ELR (cell line): ENCODE measurements around the gene PTPRK.

Experiments used
- DNase-seq: peaks from one replicate; pipeline ENCODE4 v3.0.0-alpha.2; 2015; ENCODE audit warnings: low read depth

The PTPRK gene

DNA sequence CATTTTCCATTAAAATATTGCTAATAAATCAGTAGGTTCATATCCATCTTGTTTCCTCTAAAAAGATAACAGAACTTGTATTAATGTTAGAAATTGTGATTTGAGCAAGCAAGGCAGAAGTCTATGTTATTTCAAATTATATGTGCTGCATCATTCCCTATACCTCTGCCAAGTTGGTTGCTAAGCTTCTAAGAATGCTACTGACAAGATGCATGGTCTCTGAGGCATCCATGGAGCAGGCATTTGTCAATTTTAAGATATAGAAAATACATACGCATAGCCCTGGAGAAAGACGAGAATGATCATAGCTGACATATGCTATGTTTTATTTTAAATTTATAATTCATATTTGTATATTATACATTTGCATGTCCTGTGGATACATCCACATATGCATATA lies 451.2 kb downstream of the PTPRK start:
- peak; percentile 75 for DNase-seq

DNA sequence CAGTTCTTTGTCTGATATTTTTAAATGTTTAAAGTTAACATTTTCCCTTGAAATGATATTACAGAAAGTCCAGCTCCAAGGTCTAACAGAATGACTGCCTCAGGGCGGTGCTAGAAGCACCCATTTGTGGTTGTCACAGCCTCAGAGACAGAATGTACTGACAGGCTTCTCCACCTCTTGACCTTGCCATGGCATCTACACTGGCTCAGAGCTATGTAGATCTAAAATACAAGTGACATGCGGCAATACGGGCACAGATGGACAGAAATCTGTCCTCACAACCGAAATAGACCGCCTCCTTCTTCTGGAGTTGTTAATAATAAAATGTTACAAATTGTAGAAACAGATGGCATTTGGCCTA lies 452.3 kb downstream of the PTPRK start:
- DNase-seq = no peak

DNA sequence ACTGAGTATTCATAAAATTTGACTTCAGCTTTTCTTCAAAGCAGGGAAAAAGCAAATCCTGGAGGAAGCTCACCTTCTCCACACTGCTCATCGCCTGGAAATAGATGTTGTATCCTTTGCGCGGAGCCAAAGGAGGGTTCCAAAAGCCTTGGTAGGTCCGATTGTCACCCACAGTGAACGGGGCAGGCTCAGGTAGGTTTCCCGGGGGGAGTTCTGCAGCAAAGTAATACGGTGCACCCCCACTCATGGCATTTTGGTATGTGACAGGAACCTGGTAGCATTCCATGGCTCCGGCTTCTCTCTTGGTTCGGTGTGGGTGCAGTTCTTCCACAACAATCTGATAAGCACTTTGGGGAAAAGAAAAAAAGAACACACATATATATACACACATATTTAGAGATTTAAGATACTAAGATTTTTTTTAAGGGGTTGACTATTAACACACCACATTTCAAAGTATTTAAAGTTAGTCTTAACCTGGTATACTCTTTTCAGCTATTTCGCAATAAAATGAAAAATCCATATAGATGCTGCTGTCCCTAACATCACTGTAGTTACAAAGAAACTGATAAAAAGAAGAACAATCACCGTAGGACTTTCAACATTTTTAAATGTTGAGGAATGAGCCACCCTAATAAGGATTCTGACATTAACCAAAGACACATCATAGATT lies 452.8 kb downstream of the PTPRK start:
- no peak for DNase-seq

DNA sequence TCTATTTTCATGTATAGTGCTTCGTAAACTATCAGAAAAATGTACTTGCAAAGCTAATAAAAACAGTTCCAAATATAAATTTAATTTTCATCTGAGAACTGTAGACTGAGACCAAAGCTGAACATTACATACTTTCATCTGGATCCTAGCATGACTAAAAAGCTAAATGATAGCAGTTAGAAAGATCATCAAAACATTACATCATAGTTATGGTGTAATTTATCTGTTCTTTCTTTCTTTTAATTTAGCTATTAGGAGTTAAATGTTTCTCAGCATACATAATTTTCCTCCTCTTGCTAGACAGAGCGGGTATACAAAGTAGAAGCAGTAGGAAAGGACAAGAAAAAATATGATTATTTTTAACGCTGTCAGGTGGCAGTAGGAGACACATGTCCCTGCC lies 455.3 kb downstream of the PTPRK start:
- no peak for DNase-seq

GRCh38 chr6:128064540-128064895 lies 455.9 kb downstream of the PTPRK start:
- DNase-seq = peak; percentile 2

GRCh38 chr6:128063850-128064539 lies 456.4 kb downstream of the PTPRK start:
- DNase-seq = no peak

- no peak for DNase-seq
Measured at GRCh38 chr6:128062882-128063603, 457.4 kb downstream of the PTPRK start.

DNA sequence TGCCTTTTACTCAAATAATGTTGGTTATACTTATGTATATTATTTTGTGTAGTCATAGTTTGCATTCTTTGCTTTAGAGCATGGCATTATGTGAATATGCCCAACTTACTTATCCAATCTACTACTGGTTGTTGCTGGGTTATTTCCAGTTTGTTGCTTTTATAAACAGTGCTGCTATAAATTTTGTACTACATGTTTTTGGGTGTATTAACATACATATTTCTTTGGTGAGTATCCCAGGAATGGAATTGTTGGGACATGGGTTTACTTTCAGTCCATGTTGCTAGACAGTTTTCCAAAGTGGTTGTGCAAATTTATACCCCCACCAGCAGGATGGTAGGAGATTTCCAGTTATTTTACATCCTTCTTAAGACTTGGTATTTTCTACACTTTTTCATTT lies 462.5 kb downstream of the PTPRK start:
- DNase-seq = peak; percentile 32

GRCh38 chr6:128057541-128057940 lies 462.9 kb downstream of the PTPRK start:
- peak; percentile 69 for DNase-seq

DNA sequence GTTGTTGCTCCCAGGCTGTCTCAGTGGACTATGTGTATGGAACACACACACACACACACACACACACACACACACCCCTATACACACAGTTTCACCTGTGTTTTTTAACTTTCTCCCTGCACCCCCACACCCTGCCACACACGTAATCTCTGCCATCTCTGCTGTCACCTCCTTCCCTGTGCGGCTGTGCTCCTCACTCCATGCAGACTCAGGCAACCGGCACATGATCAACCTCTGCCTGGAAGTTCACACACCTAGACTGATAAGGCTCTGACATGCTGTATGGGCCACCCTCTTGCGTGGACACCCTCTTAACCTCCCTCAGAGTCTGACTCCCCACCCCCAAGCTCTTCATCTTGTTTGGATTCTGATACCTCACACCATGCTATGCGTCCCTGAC lies 467.3 kb downstream of the PTPRK start:
- DNase-seq = no peak

GRCh38 chr6:128047989-128048388 lies 472.4 kb downstream of the PTPRK start:
- no peak for DNase-seq

- no peak for DNase-seq
Measured at GRCh38 chr6:128046033-128046432, 474.4 kb downstream of the PTPRK start.

DNA sequence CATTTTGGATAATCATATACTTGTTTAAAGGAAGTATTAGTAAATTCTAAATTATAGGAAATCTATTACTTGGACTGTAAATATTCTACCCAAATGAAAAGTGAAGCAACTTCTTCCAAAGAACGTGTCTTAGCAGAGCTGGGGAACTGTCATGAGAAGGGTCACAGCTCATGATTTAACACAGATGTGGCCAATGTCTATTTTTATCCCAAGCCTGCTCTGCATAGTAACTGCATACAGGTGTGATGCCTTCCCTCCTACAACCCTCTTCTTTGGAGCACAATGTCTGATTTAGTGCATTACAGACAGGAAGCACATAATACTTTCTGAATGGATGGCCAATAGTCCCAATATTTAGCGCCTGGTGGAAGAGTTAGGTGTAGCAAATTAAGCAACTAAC lies 480.9 kb downstream of the PTPRK start:
- no peak for DNase-seq

DNA sequence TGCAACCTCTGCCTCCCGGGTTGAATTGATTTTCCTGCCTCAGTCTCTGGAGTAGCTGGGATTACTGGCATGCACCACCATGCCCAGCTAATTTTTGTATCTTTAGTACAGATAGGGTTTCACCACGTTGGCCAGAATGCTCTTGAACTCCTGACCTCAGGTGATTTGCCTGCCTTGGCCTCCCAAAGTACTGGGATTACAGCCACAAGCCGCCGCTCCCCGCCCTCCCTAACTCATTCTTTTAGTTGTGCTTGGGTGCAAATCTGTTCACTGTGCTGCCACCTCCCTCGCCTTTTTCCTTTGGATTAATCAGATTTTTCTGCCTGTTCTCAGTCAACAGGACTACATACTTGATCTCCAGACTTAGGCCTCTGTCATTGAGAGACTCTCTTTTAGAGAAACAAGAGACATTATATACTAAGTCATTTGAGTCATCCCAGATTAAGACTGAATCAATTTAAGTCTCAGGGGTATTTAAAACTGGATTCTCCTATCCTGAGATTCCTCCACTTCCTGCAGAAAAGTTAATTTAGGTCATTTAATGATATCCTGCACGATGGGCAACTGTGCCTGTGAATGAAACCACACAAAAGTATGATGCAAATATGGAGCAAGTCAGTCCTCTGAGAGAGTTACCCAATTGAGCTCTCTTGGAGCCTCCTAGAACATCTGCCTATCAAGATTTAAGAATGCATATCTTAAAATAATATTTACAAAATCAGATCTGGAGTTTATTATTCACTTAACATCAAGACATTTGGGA lies 483.4 kb downstream of the PTPRK start:
- DNase-seq = no peak

GRCh38 chr6:128033156-128033555 lies 487.2 kb downstream of the PTPRK start:
- DNase-seq = no peak

DNA sequence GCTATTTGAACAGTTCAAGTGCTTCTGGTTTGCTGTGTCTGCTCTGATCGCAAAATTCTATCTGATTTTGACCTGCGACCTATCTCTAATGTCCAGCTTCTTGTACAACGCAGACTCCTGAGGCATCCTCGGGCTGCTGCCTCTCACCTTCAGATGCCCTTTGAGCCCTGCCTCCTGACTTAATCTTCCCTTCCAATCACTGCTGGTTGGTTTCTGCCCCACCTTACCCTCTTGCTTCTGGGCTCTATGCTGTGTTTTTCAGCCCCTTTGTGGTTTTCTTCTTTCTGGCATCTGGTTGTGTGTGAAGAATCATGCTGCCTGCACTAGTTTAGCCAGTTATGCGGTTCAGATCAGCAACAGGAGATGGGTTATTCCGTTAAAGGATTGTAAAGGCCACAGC lies 488.4 kb downstream of the PTPRK start:
- DNase-seq = no peak

GRCh38 chr6:128029826-128030225 lies 490.6 kb downstream of the PTPRK start:
- no peak for DNase-seq

- no peak for DNase-seq
Measured at GRCh38 chr6:128028183-128028582, 492.2 kb downstream of the PTPRK start.

DNA sequence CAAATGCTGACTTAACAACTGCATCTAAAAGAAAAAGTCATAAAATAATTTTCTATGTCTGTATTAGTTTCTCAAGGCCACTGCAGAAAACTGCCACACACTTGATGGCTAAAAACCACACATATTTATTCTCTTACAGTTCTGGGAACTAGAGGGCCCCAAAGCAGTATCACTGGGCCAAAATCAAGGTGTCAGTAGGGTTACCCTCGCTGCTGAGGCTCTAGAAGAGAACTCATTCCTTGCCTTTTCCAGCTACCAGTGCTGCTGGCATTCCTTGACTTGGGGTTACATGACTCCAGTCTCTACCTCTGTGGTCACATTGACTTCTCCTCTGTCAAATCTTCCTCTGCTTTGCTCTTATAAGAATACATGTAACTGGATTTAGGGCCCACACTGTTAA lies 494.9 kb downstream of the PTPRK start:
- no peak for DNase-seq

- no peak for DNase-seq
Measured at GRCh38 chr6:128024969-128025368, 495.4 kb downstream of the PTPRK start.

GRCh38 chr6:128024046-128024445 lies 496.4 kb downstream of the PTPRK start:
- no peak for DNase-seq

DNA sequence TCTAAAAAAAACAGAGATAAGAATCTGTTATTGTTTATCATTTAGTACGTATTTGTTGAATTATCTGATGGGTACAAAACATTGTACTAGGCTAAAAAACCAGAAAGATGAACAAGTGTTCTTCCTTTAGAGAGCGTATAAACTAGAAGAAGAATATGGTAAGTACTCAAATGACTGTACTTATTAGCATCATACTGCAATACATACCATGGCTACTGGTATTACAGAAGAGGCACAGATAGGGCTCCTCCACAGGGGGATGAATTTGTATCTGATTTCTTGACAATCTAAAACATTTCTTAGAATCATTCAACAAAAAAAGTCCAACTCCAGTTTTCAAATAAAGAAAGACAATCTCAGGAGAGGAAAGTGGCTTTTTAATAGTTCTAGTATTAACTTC lies 501.6 kb downstream of the PTPRK start:
- DNase-seq = no peak

DNA sequence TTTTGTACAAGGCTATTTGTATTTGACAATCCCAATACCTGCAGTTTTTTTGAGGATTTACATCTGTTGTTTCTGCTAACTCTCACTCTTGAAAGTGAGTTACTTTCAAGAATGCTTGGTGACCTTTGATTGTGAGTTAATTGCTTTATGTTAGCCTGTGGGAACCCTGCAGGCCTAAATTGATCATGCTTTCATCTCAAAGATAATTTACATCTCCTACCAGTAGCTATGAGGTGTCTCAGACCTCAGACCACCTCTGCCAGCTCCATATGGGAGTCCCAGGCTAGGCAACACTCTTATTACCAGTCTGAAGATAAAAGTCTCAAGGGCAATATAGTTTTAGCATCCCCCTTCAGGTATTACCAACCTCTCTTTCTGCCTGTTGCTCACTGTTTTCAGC lies 503.1 kb downstream of the PTPRK start:
- DNase-seq = no peak
